H1 (cell line): Measurements from ENCODE around the gene TMBIM4. TPM values are rescaled to one million over a fixed set of nuclear protein-coding genes. Genes with fewer than 3 reads are reported as not detected.
A peak's percentile ranks its signal among the peaks of the same experiment; 100 is the strongest.

Source experiments
- BCL11A ChIP-seq, 2 experiments: IDR thresholded peaks; one replicate each; pipeline ENCODE4 v1.6.1; 2011; ENCODE audit warnings: low read depth in 2 of 2, low read length in 2 of 2, mild to moderate bottlenecking in 2 of 2
- CBX5 ChIP-seq: fragments of 300-800, 300-1000 bp; sonication (generic); IDR thresholded peaks from 2 replicates; pipeline ENCODE4 v1.7.1; 2016; ENCODE audit warnings: antibody characterized with exemption, low read length, low read depth
- CBX8 ChIP-seq: fragments of 300-800, 300-1000 bp; sonication (generic); IDR thresholded peaks from 2 replicates; pipeline ENCODE4 v1.7.1; 2016; ENCODE audit warnings: low read depth, low read length, borderline replicate concordance
- CEBPB ChIP-seq: IDR thresholded peaks from 2 replicates; pipeline ENCODE4 v1.6.1; 2012; ENCODE audit warnings: low read depth, low read length
- CREB1 ChIP-seq: IDR thresholded peaks from 2 replicates; pipeline ENCODE4 v1.6.1; 2012; ENCODE audit warnings: inconsistent platforms
- GABPA ChIP-seq: IDR thresholded peaks from 2 replicates; pipeline ENCODE4 v1.6.1; 2011; ENCODE audit warnings: mild to moderate bottlenecking, low read length, moderate library complexity, borderline replicate concordance; ENCODE audit not compliant: insufficient read depth
- JUND ChIP-seq: IDR thresholded peaks from 2 replicates; pipeline ENCODE4 v1.6.1; 2011; ENCODE audit warnings: mild to moderate bottlenecking, improper control_type of control experiment, low read length
- KDM1A ChIP-seq: fragments of 200-600, 300-600 bp; sonication (generic); IDR thresholded peaks from 2 replicates; pipeline ENCODE4 v1.7.1; 2016; ENCODE audit warnings: mild to moderate bottlenecking, low read length, borderline replicate concordance
- NANOG ChIP-seq: IDR thresholded peaks from 2 replicates; pipeline ENCODE4 v1.6.1; 2011; ENCODE audit warnings: low read length, low read depth, mild to moderate bottlenecking, inconsistent platforms; ENCODE audit not compliant: insufficient read depth, poor library complexity, severe bottlenecking
- NRF1 ChIP-seq: IDR thresholded peaks from 2 replicates; pipeline ENCODE4 v1.6.1; 2011; ENCODE audit warnings: mild to moderate bottlenecking, low read depth, low read length, improper control_type of control experiment
- PHF8 ChIP-seq: fragments of 200-600 bp; sonication (generic); conservative IDR thresholded peaks from 2 replicates; pipeline ENCODE4 v1.7.1; 2012; ENCODE audit warnings: low read depth, mild to moderate bottlenecking, inconsistent platforms, low read length, moderate library complexity
- POU5F1 ChIP-seq: IDR thresholded peaks from 2 replicates; pipeline ENCODE4 v1.6.1; 2011; ENCODE audit warnings: low read depth, mild to moderate bottlenecking, low read length, moderate library complexity
- SIN3A ChIP-seq, 2 experiments: IDR thresholded peaks in 1 of 2; conservative IDR thresholded peaks in 1 of 2; 2 replicates each; pipeline ENCODE4 v1.6.1; 2011 to 2012; ENCODE audit warnings: low read length in 2 of 2, improper control_type of control experiment in 1 of 2, low read depth in 1 of 2, mild to moderate bottlenecking in 1 of 2
- SIRT6 ChIP-seq: IDR thresholded peaks from one replicate; pipeline ENCODE4 v1.7.1; 2012; ENCODE audit warnings: low read length, inconsistent platforms
- SP4 ChIP-seq: IDR thresholded peaks from 2 replicates; pipeline ENCODE4 v1.6.1; 2012; ENCODE audit warnings: low read length, inconsistent platforms
- SRF ChIP-seq: IDR thresholded peaks from 2 replicates; pipeline ENCODE4 v1.6.1; 2011; ENCODE audit warnings: mild to moderate bottlenecking, low read depth, low read length, moderate library complexity
- TBP ChIP-seq: IDR thresholded peaks from 2 replicates; pipeline ENCODE4 v1.6.1; 2011; ENCODE audit warnings: low read depth, low read length, improper control_type of control experiment
- TCF12 ChIP-seq: IDR thresholded peaks from 2 replicates; pipeline ENCODE4 v1.6.1; 2011; ENCODE audit warnings: low read depth, mild to moderate bottlenecking, low read length
- TEAD4 ChIP-seq: IDR thresholded peaks from 2 replicates; pipeline ENCODE4 v1.6.1; 2012; ENCODE audit warnings: low read depth, low read length, inconsistent platforms, mixed read lengths
- polyA plus RNA-seq, 7 experiments: library from polyadenylated mRNA; depleted of rRNA in 3 of 7; stranded (reverse) in 5 of 7; unstranded in 2 of 7; fragments of >200 nt in 5 of 7; fragments of 200-250 nt in 2 of 7; gene quantifications; 1 replicate in 5 of 7; 2 replicates in 1 of 7; 4 replicates in 1 of 7; pipeline versions ENCODE4 v1.2.1 to v1.2.3, GENCODE V29; 2011 to 2013; ENCODE audit warnings: missing spikeins in 2 of 7, mixed read lengths in 2 of 7
- total RNA-seq: library from RNA; stranded (reverse); fragmentation: NEBNext Ultra II Directional; extraction: Animal tissue kit (Norgen Biotek cat#: 25700); gene quantifications from 2 replicates; pipeline ENCODE4 v1.2.1, GENCODE V29; 2021
- TF ChIP-seq, protein P1 (sequence below): IDR thresholded peaks from 2 replicates; pipeline ENCODE4 v1.6.1; 2011; ENCODE audit warnings: low read depth, mild to moderate bottlenecking, low read length; ENCODE audit not compliant: insufficient read depth
- TF ChIP-seq, protein P2 (sequence below): IDR thresholded peaks from 2 replicates; pipeline ENCODE4 v1.6.1; 2012; ENCODE audit warnings: inconsistent platforms
- TF ChIP-seq, protein P3 (sequence below): IDR thresholded peaks from 2 replicates; pipeline ENCODE4 v1.6.1; 2011; ENCODE audit warnings: low read length, improper control_type of control experiment

TMBIM4 gene
- total and polyA plus RNA-seq, 2 of the 8 experiments (the other 6 are each of a cell fraction or from before 2014, with no cell fraction given), result 12.8 to 46.6 TPM

DNA sequence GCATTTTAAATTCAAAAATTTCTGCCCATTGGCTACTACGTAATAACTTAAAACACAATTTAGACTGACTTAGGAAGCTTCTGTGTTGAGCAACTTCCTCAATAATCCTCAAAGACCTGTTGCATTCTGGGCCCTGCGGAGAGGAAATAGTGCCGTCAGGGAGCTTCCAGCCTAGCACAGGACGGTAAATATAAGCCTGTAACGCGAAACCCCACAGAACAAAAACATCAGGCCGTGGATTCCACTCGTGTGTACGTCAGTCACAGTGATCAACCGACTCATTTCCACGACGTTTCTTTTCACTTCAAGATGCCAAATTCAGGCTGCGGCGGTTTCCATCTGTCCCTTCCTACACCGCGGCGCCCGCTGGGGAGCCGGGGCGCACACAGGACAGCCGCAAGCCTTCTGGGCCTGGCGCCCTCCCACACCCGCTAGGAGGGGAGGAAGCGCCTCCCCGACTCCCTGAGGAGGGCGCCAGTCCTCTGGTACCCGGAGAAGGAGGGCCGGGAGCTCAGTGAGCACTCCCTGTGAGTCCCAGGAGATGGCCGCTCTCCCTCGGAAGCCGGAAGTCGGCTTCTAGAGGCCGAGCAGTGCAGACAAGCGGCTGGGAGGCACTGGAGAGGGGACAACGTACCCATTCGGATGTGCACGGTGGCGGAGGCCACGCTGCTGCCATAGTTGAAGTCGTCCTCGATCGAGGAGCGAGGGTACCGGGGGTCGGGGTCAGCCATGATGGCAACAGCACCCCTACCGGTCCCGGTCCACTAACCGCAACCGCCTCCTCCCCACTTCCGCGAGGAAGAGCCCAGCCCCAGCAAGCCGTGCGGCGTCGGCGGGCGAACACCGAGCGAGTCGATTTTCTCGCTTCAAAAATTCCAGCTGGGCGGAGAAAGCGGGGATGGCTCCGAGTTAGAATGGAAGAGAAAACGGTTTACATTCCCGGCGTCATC, at the start of gene TMBIM4 (continued):
- TF ChIP-seq SRF (peak; percentile 62; the same call in 1 of the 2 replicates), SIN3A (conservative IDR thresholded peaks at IDR 0.05 in 1 of 2, IDR thresholded peaks at IDR 0.05 in 1 of 2; ENCODE audit: low read depth in 1 of 2, low read length in 2 of 2) (peak in 1 of 2 experiments; percentile 35; a peak in 1 of 4 replicates), POU5F1 (no peak), CREB1 (no peak; the same call in 1 of the 2 replicates), GABPA (no peak), SIRT6 (no peak), NRF1 (no peak), CBX5 (no peak), TCF12 (0 out of 2 replicates have a peak, but pooled peaks have one; percentile 15), JUND (no peak), CEBPB (peak; percentile 37; the same call in 1 of the 2 replicates), KDM1A (no peak), TEAD4 (no peak), PHF8 (peak; percentile 61; the same call in 1 of the 2 replicates), BCL11A (IDR thresholded peaks at IDR 0.05; ENCODE audit: low read depth in 2 of 2, low read length in 2 of 2) (no peak), NANOG (no peak), SP4 (no peak), CBX8 (no peak), TBP (peak; percentile 24; the same call in 1 of the 2 replicates)
- TF ChIP-seq, protein P1, sequence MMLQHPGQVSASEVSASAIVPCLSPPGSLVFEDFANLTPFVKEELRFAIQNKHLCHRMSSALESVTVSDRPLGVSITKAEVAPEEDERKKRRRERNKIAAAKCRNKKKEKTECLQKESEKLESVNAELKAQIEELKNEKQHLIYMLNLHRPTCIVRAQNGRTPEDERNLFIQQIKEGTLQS, result no peak
- TF ChIP-seq, protein P2, sequence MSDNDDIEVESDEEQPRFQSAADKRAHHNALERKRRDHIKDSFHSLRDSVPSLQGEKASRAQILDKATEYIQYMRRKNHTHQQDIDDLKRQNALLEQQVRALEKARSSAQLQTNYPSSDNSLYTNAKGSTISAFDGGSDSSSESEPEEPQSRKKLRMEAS, result peak; percentile 41; the same call in 1 of the 2 replicates
- TF ChIP-seq, protein P3, sequence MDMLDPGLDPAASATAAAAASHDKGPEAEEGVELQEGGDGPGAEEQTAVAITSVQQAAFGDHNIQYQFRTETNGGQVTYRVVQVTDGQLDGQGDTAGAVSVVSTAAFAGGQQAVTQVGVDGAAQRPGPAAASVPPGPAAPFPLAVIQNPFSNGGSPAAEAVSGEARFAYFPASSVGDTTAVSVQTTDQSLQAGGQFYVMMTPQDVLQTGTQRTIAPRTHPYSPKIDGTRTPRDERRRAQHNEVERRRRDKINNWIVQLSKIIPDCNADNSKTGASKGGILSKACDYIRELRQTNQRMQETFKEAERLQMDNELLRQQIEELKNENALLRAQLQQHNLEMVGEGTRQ, result no peak
